Colonic mucosa (tissue), 4 donors: ENCODE measurements around the gene CLK3. TPM values are rescaled to one million over a fixed set of nuclear protein-coding genes. Genes with fewer than 3 reads are reported as not detected.

Experiments
- DNase-seq: peaks from one replicate; pipeline ENCODE4 v3.0.0-alpha.2; 2020
- H3K27ac ChIP-seq: fragments of 200-600 bp; one replicate; pipeline ENCODE4 v1.8.0; 2021
- H3K27me3 ChIP-seq: fragments of 200-600 bp; one replicate; pipeline ENCODE4 v1.8.0; 2021
- H3K36me3 ChIP-seq: fragments of 200-600 bp; one replicate; pipeline ENCODE4 v1.8.0; 2021
- H3K4me1 ChIP-seq: fragments of 200-600 bp; one replicate; pipeline ENCODE4 v1.8.0; 2021; ENCODE audit warnings: mild to moderate bottlenecking
- H3K4me3 ChIP-seq: fragments of 200-600 bp; one replicate; pipeline ENCODE4 v1.8.0; 2021
- H3K9ac ChIP-seq, 2 donors: one replicate each; pipeline ENCODE4 v1.7.0; 2013; ENCODE audit warnings: control low read depth in 2 of 2, low read depth in 2 of 2, low read length in 2 of 2
- H3K9me3 ChIP-seq: fragments of 200-600 bp; one replicate; pipeline ENCODE4 v1.8.0; 2021
- CTCF ChIP-seq: fragments of 200-600 bp; IDR thresholded peaks from one replicate; pipeline ENCODE4 v1.8.0; 2022; ENCODE audit warnings: antibody characterized with exemption, mild to moderate bottlenecking
- intact Hi-C: fragments of 100-400 bp; cut with DNase I; formaldehyde crosslinking; loops from one replicate; pipeline ENCODE4 v1.14.1; 2022
- total RNA-seq, 2 donors: library from RNA; stranded (reverse); fragmentation: NEBNext Ultra II Directional in 1 of 2; extraction: Animal tissue kit (Norgen Biotek cat#: 25700) in 1 of 2; gene quantifications; one replicate each; pipeline ENCODE4 v1.2.1, GENCODE V29; 2021
- donor health status: healthy.
- donor health status: DM: no; HTN: no; CAD: no.
- donor health status: DM: no; HTN: no; CAD: no.

The CLK3 gene
- total RNA-seq, 2 donors from 2014 or later, result 83.5 to 88.9 TPM

- no peak overlapping the region for H3K27ac ChIP-seq
- H3K4me1 ChIP-seq, result peaks cover 14% of the 10 kb centered on the region
- H3K36me3 ChIP-seq, result peaks cover 48% of the 10 kb centered on the region
- no peak overlapping the region for H3K9ac ChIP-seq
- intact Hi-C loops, result no loop called here
- H3K4me3 ChIP-seq, result no peak overlapping the region
- TF ChIP-seq CTCF, result no peak
- no peaks in the 10 kb centered on the region for H3K27me3 ChIP-seq
- DNase-seq, result no peak
- no peaks in the 10 kb centered on the region for H3K9me3 ChIP-seq
Observed at GRCh38 chr15:74621936-74622335, 6.3 kb downstream of the CLK3 start.

GRCh38 chr15:74622758-74623157 is 7.1 kb downstream of the CLK3 start:
- Histone ChIP-seq H3K9ac (no peak overlapping the region), H3K4me1 (peaks cover 6% of the 10 kb centered on the region), H3K4me3 (no peak overlapping the region), H3K27ac (no peak overlapping the region), H3K9me3 (no peaks in the 10 kb centered on the region), H3K27me3 (no peaks in the 10 kb centered on the region), H3K36me3 (peaks cover 56% of the 10 kb centered on the region)
- DNase-seq, result no peak
- TF ChIP-seq CTCF, result no peak
- intact Hi-C loops, result no loop called here

GRCh38 chr15:74624020-74624602 is 8.5 kb downstream of the CLK3 start:
- TF ChIP-seq CTCF, result no peak
- Histone ChIP-seq H3K4me1 (no peaks in the 10 kb centered on the region), H3K9ac (no peak overlapping the region), H3K27me3 (no peaks in the 10 kb centered on the region), H3K36me3 (peaks cover 61% of the 10 kb centered on the region), H3K4me3 (no peak overlapping the region), H3K9me3 (no peaks in the 10 kb centered on the region), H3K27ac (no peak overlapping the region)
- DNase-seq, result no peak
- intact Hi-C loops, result no loop called here

GRCh38 chr15:74625693-74626092 is 10.1 kb downstream of the CLK3 start:
- no peak for DNase-seq
- intact Hi-C loops, result no loop called here
- Histone ChIP-seq H3K27ac (no peak overlapping the region), H3K4me3 (no peak overlapping the region), H3K9me3 (no peaks in the 10 kb centered on the region), H3K9ac (no peak overlapping the region), H3K4me1 (no peaks in the 10 kb centered on the region), H3K36me3 (peaks cover 53% of the 10 kb centered on the region), H3K27me3 (no peaks in the 10 kb centered on the region)
- no peak for TF ChIP-seq CTCF

GRCh38 chr15:74626336-74626735 is 10.7 kb downstream of the CLK3 start:
- H3K4me3 ChIP-seq, result no peak overlapping the region
- no peak for TF ChIP-seq CTCF
- H3K36me3 ChIP-seq, result peaks cover 50% of the 10 kb centered on the region
- no peak overlapping the region for H3K9ac ChIP-seq
- H3K4me1 ChIP-seq, result no peaks in the 10 kb centered on the region
- H3K27ac ChIP-seq, result no peak overlapping the region
- intact Hi-C loops, result no loop called here
- DNase-seq, result no peak
- H3K9me3 ChIP-seq, result no peaks in the 10 kb centered on the region
- no peaks in the 10 kb centered on the region for H3K27me3 ChIP-seq
